AML-193 (cell line): ENCODE data around the gene SPATA13.

ENCODE experiments used
- DNase-seq, 2 experiments: peaks; one replicate each; lab custom pipeline; 2025; lab: John Stamatoyannopoulos, UW

SPATA13 gene

GRCh38 chr13:24253520-24254145 is 93.1 kb downstream of the SPATA13 start:
- DNase-seq, result no peak

GRCh38 chr13:24254146-24254841 is 93.8 kb downstream of the SPATA13 start:
- DNase-seq, result peak in 1 of 2 experiments; percentile 10

GRCh38 chr13:24257497-24257896 is 97.0 kb downstream of the SPATA13 start:
- DNase-seq, result no peak

- DNase-seq, result no peak
These were observed 101.0 kb downstream of the SPATA13 start for GRCh38 chr13:24261566-24261965.

- no peak for DNase-seq
These were observed 103.1 kb downstream of the SPATA13 start for GRCh38 chr13:24263632-24264031.

DNA sequence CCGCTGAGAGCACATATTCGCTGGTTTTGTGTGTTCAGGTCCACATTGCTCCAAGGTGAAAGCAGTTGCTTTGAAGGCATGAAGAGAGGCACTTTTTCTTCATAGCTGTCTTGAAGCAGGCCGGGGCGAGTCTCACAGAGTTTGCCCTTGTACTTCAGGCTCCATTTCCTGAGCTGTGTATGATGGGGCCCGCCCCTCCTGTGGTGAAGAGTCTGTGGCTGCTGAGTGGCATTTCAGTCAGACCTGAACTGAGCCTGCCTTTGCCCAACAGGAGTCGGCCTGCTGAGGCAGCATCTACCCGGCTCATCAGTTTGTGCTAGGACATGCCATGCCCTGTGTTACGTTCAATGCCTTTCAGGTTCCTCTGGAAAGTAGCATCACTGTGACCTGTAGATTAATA is 104.5 kb downstream of the SPATA13 start:
- DNase-seq, result no peak

DNA sequence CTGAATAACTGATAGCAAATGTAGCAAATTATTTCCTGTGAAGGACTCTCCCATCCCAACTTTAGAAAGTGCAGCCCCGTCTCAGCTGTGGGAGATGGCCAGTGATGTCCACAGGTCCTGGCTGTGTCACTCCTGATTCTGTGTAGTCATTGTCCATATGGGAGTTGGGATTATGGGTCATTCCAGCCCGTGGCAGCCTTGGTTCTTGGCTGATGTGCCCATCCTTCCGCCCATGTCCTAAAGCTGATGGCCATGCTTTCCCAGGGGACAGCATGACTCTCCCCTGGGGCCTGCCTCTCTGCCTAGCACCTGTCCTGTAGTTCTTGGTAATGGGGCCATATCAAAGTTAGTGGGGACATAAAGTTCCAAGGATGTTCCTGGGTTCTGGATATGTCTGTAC is 104.9 kb downstream of the SPATA13 start:
- no peak for DNase-seq

GRCh38 chr13:24267274-24267673 is 106.8 kb downstream of the SPATA13 start:
- no peak for DNase-seq

- DNase-seq, result no peak
These were observed 107.3 kb downstream of the SPATA13 start for GRCh38 chr13:24267801-24268200.

DNA sequence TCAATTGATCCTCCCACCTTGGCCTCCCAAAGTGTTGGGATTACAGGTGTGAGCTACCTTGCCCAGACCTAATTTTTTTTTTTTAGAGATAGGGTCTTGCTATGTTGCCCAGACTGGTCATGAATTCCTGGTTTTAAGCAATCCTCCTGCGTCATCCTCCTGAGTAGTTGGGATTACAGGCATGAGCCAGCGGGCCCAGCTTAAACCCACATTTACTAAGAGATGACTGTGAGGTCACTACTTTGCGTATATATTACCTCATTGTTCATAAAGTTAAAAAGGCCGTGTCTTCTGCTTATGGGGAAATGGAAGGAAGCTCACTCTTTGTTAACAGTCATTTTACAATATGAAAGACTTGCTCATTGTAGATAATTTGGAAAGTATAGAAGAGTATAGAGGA is 109.3 kb downstream of the SPATA13 start:
- DNase-seq, result no peak

DNA sequence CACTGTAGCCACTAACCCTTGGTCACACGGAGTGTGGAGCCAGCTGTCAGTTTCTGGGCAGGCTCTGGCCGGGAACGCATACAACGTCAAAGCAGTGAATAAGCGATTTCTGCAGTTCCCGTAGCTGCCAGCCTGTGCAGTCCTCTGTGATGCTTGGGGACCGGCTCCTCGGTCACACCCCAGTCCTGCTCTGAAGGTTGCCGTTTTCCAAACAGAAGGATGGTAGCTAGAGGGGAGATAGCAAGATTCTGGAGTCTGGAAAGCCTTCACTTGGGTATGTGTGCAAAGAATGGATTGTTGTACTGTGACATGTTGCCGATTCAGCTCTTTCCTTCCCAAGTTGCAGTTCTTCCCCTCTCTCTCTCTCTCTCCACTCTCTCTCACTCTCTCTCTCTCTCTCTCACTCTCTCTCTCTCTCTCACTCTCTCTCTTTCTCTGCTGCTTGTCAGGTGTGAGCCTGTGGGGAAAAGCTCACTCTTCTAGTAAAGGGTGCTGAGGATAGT is 110.2 kb downstream of the SPATA13 start:
- peak; percentile 78 to 82 for DNase-seq

- no peak for DNase-seq
These were observed 110.7 kb downstream of the SPATA13 start for GRCh38 chr13:24271231-24271600.

GRCh38 chr13:24271601-24272451 is 111.3 kb downstream of the SPATA13 start:
- peak; percentile 57 to 64 for DNase-seq

DNA sequence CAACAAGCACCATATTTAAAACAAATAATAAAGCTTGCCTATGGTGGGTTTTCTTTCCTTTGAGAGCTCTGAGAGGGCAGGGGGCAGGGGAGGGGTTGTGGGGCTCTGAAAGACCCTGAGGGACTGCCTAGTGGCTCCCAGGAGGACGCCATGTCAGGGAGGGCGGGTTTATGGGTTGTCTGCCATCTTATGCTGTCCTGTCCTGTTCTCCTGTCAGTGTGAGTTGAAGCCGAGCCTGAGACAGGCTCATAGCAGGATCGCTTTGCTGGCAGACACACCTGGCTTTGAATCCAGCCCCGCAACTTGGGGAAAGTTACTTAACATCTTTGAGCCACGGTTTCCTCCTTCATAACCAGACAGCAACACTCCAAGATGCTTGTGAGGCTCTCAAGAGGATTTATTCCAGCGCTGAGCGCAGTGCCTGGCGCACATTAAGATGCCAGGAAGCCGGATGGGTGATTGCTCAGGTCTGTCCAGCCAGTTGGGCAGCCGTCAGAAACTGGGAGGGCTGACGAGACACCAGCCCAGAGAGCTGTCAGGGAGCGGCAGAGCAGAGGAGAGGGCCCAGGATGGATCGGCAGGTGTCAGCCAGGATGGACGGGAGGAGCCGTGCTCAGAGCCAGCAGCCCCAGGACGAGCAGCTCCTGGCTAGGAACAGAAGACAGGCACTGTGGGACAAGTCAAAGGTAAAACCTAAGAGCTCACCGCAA is 112.1 kb downstream of the SPATA13 start:
- DNase-seq, result no peak

DNA sequence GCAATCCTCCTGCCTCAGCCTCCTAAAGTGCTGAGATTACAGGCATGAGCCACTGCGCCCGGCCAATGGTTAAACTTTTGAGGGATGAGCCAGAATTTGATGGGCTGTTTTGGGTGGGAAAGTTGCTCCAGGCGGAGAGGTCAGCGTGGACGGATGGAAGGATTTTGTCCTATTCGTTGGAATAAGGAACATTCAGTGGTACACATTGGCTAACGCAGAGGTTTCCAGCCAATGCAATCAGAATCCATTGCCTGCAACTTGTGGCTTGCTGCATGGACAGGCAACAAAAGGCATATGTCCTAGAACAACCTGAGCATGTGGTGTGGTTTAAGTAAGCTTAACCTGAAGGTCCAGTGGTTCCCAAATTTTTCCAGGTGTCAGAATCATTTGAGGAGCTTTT is 113.4 kb downstream of the SPATA13 start:
- DNase-seq, result no peak

DNA sequence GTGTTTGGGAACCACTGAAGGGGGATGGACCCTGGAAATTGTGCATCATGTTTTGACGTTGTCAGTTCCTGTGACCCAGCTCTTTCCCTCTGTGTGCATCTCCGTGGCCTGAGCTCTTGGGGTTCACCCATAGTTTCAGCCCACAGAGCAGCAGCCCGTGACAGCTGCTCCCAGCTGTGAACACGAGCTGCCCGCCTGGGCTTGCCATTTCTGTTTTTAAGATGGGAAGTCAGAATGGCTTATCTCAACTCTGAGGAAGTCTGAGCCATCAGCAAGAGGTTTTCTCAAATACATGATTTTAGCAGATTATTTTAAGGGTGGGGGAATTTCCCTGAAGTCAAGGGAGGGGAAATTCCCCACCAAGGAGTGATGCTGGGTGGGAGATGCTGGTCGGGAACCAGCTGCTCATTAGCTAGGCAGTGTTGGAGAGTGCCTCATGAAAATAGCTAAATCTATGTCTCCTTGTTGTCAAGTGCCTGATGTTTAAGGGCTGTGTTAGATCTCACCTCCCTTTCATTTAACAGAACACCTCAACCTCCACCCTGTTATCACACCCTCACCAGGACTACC is 114.0 kb downstream of the SPATA13 start:
- DNase-seq, result no peak

GRCh38 chr13:24275041-24275440 is 114.5 kb downstream of the SPATA13 start:
- DNase-seq, result no peak

GRCh38 chr13:24276306-24276705 is 115.8 kb downstream of the SPATA13 start:
- no peak for DNase-seq

GRCh38 chr13:24276861-24277260 is 116.3 kb downstream of the SPATA13 start:
- no peak for DNase-seq

- DNase-seq, result no peak
These were observed 117.2 kb downstream of the SPATA13 start for GRCh38 chr13:24277761-24278160.

DNA sequence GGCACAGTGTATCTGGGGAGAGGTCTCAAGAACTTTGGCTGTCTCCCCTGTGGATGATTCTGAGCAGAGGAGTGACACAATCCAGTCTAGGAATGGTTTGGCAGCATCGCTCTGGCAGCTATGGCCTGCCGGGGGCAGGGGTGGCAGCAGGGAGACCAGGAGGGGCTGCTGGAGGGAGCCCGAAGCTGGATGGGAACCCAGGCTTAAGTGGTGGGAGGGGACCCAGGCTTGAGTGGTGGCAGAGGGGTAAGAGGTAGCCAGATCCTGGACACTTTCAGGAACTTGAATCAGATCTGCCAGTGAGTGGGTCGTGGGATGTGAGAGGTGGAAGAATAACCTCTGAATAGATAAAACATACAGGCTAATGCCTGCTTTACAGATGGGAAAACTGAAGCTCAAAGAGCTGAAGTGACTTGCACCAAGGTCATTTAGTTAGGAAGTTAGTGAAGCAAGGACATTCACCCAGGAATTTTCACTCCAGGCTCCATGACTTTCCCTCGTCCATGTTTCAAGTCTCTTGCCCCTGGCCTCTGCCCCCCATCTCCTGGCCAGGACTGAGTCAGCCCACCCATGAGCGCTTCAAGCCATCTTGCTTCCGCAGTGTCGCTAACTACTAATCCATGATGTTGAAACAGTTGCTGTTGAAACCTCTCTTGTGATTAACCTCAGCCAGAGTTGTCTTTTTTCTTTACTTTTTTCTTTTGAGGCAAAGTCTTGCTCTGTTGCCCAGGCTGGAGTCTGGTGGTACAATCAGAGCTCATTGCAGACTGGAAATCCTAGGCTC is 119.0 kb downstream of the SPATA13 start:
- DNase-seq, result no peak
